Nephron (organoid): Measurements from ENCODE around the gene PPOX.

Experiments
- H3K27ac Mint-ChIP-seq, 3 experiments: 2 replicates each; pipeline ENCODE4 v1.8.0; 2020; ENCODE audit warnings: mixed read lengths in 3 of 3, mild to moderate bottlenecking in 2 of 3, moderate library complexity in 1 of 3
- H3K27me3 Mint-ChIP-seq: 2 replicates; pipeline ENCODE4 v1.8.0; 2021; ENCODE audit warnings: low read depth, mild to moderate bottlenecking, moderate library complexity, mixed read lengths
- H3K36me3 Mint-ChIP-seq: 2 replicates; pipeline ENCODE4 v1.8.0; 2020; ENCODE audit warnings: low read depth, mixed read lengths
- H3K4me1 Mint-ChIP-seq: 2 replicates; pipeline ENCODE4 v1.8.0; 2020; ENCODE audit warnings: mixed read lengths
- H3K4me3 Mint-ChIP-seq, 3 experiments: 2 replicates each; pipeline ENCODE4 v1.8.0; 2020; ENCODE audit warnings: mild to moderate bottlenecking in 3 of 3, mixed read lengths in 3 of 3, moderate library complexity in 2 of 3
- H3K9me3 Mint-ChIP-seq: 2 replicates; pipeline ENCODE4 v1.8.0; 2020; ENCODE audit warnings: mixed read lengths
- CTCF ChIP-seq, 3 experiments: fragments of 200-600 bp; sonication (generic); IDR thresholded peaks; one replicate each; pipeline ENCODE4 v1.5.0; 2021; ENCODE audit warnings: antibody characterized with exemption in 3 of 3; ENCODE audit not compliant: unreplicated experiment in 3 of 3

The PPOX gene

DNA sequence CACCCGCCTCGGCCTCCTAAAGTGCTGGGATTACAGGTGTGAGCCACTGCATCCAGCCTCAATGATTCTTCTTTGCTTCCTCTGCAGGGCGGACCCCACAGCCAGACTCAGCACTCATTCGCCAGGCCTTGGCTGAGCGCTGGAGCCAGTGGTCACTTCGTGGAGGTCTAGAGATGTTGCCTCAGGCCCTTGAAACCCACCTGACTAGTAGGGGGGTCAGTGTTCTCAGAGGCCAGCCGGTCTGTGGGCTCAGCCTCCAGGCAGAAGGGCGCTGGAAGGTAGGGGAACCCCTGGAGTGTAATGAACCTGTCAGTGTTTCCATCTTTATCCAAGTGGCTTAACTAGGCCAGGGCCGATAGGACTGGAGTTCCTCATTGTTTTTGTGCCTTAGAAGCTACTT lies 2.7 kb downstream of the PPOX start:
- Mint-ChIP-seq H3K9me3 (no peaks in the 10 kb centered on the region), H3K36me3 (peaks cover 42% of the 10 kb centered on the region), H3K27me3 (no peaks in the 10 kb centered on the region), H3K4me1 (peaks cover 31% of the 10 kb centered on the region), H3K4me3 (peak overlapping the region; percentile 83 to 94 (median 88)), H3K27ac (no peak overlapping the region)
- TF ChIP-seq CTCF (IDR thresholded peaks at IDR 0.05; ENCODE audit: unreplicated experiment in 3 of 3): no peak

GRCh38 chr1:161171191-161171590 lies 5.0 kb downstream of the PPOX start:
- H3K27ac Mint-ChIP-seq: no peak overlapping the region
- H3K4me1 Mint-ChIP-seq: peaks cover 33% of the 10 kb centered on the region
- no peak for TF ChIP-seq CTCF (IDR thresholded peaks at IDR 0.05; ENCODE audit: unreplicated experiment in 3 of 3)

DNA sequence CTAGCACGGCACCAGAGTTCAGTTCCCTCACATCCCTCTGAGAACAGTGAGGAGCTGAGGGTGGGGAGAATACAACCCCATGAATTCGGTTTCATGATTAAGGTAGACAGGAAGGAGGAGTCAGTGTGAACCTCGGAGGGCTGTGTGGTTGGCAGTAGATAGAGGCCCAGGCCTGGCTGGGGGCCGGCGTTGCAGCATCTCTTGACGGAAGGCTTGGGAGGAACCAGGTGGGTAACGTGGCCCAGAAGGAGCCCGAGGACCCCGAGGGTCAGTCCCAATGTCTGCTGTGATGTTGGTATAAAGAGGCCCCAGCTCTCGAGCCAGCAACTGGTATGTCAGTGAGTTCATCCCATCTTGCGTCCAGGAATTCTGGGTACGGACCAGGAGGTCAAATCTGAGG lies 5.5 kb downstream of the PPOX start:
- no peak overlapping the region for H3K4me3 Mint-ChIP-seq
- H3K36me3 Mint-ChIP-seq: peaks cover 49% of the 10 kb centered on the region

More at GRCh38 chr1:161171191-161171590, 5.0 kb downstream of the PPOX start:
- Mint-ChIP-seq H3K27me3 (no peaks in the 10 kb centered on the region), H3K9me3 (no peaks in the 10 kb centered on the region), H3K36me3 (peaks cover 49% of the 10 kb centered on the region), H3K4me3 (peak overlapping the region in 1 of 3 experiments; percentile 14)

DNA sequence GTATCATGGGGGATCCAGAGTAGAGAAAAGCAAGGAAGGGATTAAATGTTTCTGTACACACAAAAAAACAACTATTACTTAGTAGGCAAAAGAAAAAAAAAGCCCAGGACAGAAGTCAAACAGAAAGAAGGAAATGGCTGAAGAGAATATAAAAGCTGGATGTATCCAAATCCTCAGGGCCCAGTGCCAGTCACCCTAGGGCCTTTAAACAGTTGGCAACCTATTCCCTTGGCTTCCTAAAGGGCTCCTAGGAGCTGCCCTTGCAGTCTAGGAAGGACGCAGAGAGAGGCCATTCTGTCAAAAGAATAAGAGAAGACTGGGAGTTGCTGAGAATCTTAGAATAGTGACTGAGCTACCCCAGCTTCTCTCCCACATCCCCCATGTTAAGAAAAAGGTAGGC lies 6.1 kb downstream of the PPOX start:
- no peak for TF ChIP-seq CTCF (IDR thresholded peaks at IDR 0.05; ENCODE audit: unreplicated experiment in 3 of 3)
- Mint-ChIP-seq H3K27me3 (no peaks in the 10 kb centered on the region), H3K9me3 (no peaks in the 10 kb centered on the region), H3K27ac (no peak overlapping the region), H3K4me1 (peaks cover 40% of the 10 kb centered on the region), H3K4me3 (peak overlapping the region in 2 of 3 experiments; percentile 45 to 60), H3K36me3 (peaks cover 49% of the 10 kb centered on the region)

More for the DNA sequence above, 5.5 kb downstream of the PPOX start:
- Mint-ChIP-seq H3K27me3 (no peaks in the 10 kb centered on the region), H3K9me3 (no peaks in the 10 kb centered on the region), H3K27ac (no peak overlapping the region), H3K4me1 (peaks cover 36% of the 10 kb centered on the region)
- TF ChIP-seq CTCF (IDR thresholded peaks at IDR 0.05; ENCODE audit: unreplicated experiment in 3 of 3): no peak

DNA sequence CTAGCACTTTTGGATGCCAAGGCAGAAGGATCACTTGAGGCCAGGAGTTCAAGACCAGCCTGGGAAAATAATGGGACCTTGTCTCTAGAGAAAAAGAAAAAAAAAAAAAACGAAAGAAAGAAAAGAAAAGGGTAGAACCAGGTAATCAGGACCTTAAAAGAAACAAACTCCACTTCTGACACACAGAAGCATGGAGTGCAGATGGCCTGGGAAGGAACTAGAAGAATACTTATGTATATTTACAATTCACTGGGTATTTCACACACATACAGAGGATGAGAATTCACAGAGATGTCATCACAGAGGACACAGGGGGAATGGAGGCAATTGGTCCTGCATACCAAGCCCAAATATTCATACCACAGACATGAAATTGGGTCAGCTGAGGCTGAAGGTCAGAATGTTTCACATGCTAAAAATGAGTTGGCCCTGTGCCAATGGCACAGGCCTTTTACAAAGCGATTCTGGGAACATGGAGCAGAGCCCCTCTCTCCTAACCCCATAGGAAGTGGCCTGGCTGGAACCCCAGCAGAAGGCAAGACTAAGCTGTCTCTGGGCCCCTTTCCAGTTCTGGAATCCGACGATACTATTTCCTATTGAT lies 6.7 kb downstream of the PPOX start:
- Mint-ChIP-seq H3K27ac (peak overlapping the region in 1 of 3 experiments; percentile 48), H3K4me3 (peak overlapping the region in 1 of 3 experiments; percentile 60), H3K4me1 (peaks cover 45% of the 10 kb centered on the region), H3K27me3 (no peaks in the 10 kb centered on the region), H3K36me3 (peaks cover 49% of the 10 kb centered on the region), H3K9me3 (no peaks in the 10 kb centered on the region)
- TF ChIP-seq CTCF (IDR thresholded peaks at IDR 0.05; ENCODE audit: unreplicated experiment in 3 of 3): no peak

- TF ChIP-seq CTCF (IDR thresholded peaks at IDR 0.05; ENCODE audit: unreplicated experiment in 3 of 3): no peak
- peaks cover 44% of the 10 kb centered on the region for H3K4me1 Mint-ChIP-seq
- H3K27ac Mint-ChIP-seq: no peak overlapping the region
- H3K36me3 Mint-ChIP-seq: peaks cover 49% of the 10 kb centered on the region
- no peaks in the 10 kb centered on the region for H3K27me3 Mint-ChIP-seq
- H3K4me3 Mint-ChIP-seq: peak overlapping the region; percentile 15 to 28 (median 26)
- H3K9me3 Mint-ChIP-seq: no peaks in the 10 kb centered on the region
Observed at GRCh38 chr1:161173711-161174110, 7.5 kb downstream of the PPOX start.
